Uterus (tissue), 4 donors: ENCODE measurements around the gene DZIP1L. TPM values are rescaled to one million over a fixed set of nuclear protein-coding genes. Genes with fewer than 3 reads are reported as not detected.

ENCODE experiments used
- DNase-seq, 2 donors: peaks; one replicate each; pipeline ENCODE4 v3.0.0-alpha.2; 2019 to 2020
- H3K27ac ChIP-seq, 2 donors: fragments of 200-600 bp; sonication (generic); 1 replicate in 1 of 2; 2 replicates in 1 of 2; pipeline ENCODE4 v1.5.1; 2016 to 2018
- H3K27me3 ChIP-seq, 2 donors: fragments of 200-600 bp; sonication (generic); one replicate each; pipeline ENCODE4 v1.5.1; 2018 to 2019; ENCODE audit warnings: control low read depth in 1 of 2
- H3K36me3 ChIP-seq, 2 donors: fragments of 200-600 bp; sonication (generic); one replicate each; pipeline ENCODE4 v1.5.1; 2019; ENCODE audit warnings: control low read depth in 1 of 2
- H3K4me1 ChIP-seq, 2 donors: fragments of 200-600 bp; sonication (generic); one replicate each; pipeline ENCODE4 v1.5.1; 2018 to 2019; ENCODE audit warnings: control low read depth in 1 of 2
- H3K4me3 ChIP-seq, 2 donors: fragments of 200-600 bp; sonication (generic); 1 replicate in 1 of 2; 2 replicates in 1 of 2; pipeline ENCODE4 v1.5.1; 2018 to 2019; ENCODE audit warnings: mild to moderate bottlenecking in 1 of 2
- H3K9me3 ChIP-seq, 2 donors: fragments of 200-600 bp; sonication (generic); one replicate each; pipeline ENCODE4 v1.5.1; 2019; ENCODE audit warnings: control low read depth in 1 of 2
- CTCF ChIP-seq, 4 experiments: fragments of 200-600 bp in 2 of 4; fragments of 450-650 bp in 2 of 4; sonication (generic) in 2 of 4; IDR thresholded peaks; one replicate each; pipeline ENCODE4 v1.5.1; 2016 to 2019; ENCODE audit warnings: antibody characterized with exemption in 4 of 4, mild to moderate bottlenecking in 2 of 4, moderate library complexity in 1 of 4
- POLR2A ChIP-seq, 2 donors: fragments of 450-650 bp; IDR thresholded peaks; one replicate each; pipeline ENCODE4 v1.6.1; 2016; ENCODE audit warnings: antibody characterized with exemption in 2 of 2, mild to moderate bottlenecking in 1 of 2, moderate library complexity in 1 of 2
- intact Hi-C: fragments of 100-400 bp; cut with DNase I; formaldehyde crosslinking; loops from one replicate; pipeline ENCODE4 v1.15.1; 2023; ENCODE audit warnings: low total_unique reads
- total RNA-seq, 4 donors: library from RNA; depleted of rRNA in 3 of 4; stranded (reverse); fragments of >200 nt in 3 of 4; gene quantifications; one replicate each; pipeline versions ENCODE4 v1.1.0 to v1.2.4, GENCODE V29; 2014 to 2023
- donor health status: DM: yes; HTN: yes; CAD: no.

Gene DZIP1L
- total RNA-seq, 4 donors from 2014 or later, result 3.8 to 58.5 (median 32.7) TPM

- Histone ChIP-seq H3K27ac (no peak overlapping the region), H3K9me3 (no peaks in the 10 kb centered on the region), H3K36me3 (no peaks in the 10 kb centered on the region), H3K4me3 (no peak overlapping the region), H3K27me3 (no peaks in the 10 kb centered on the region), H3K4me1 (no peaks in the 10 kb centered on the region)
- DNase-seq, result no peak
- intact Hi-C loops, result loop anchor here (5.0 kb wide), 1 partner anchor 49 kb away; the partner anchor contains the start of gene DZIP1L
- no peak for TF ChIP-seq CTCF (IDR thresholded peaks at IDR 0.05)
- no peak for TF ChIP-seq POLR2A (IDR thresholded peaks at IDR 0.05)
Measured at GRCh38 chr3:138068046-138068445, 47.4 kb downstream of the DZIP1L start.

DNA sequence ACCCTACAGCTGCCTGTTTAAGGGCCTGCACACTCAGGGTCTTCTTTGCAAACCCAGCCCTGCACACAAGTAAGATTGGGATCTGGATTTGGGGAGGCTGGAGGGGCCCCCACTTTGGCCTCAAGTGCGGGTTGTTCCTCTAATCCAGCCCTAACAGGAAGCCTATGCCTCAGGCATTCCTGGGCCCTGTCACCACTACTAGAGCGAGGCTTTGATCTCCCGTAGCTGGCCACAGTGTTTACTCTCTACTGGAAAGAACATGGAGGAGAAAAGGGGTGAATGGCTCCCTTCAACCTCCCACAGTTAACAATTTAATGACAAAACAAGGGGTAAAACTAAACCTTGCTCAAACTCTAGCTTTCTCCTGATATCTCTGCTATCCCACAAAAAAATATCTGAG is 48.4 kb downstream of the DZIP1L start:
- no peaks in the 10 kb centered on the region for H3K9me3 ChIP-seq
- no peak overlapping the region for H3K4me3 ChIP-seq
- no peak overlapping the region for H3K27ac ChIP-seq
- H3K36me3 ChIP-seq, result no peaks in the 10 kb centered on the region
- TF ChIP-seq CTCF (IDR thresholded peaks at IDR 0.05) (no peak), POLR2A (IDR thresholded peaks at IDR 0.05) (no peak)
- no peaks in the 10 kb centered on the region for H3K4me1 ChIP-seq
- intact Hi-C loops, result loop anchor here (5.0 kb wide), 1 partner anchor 50 kb away; the partner anchor contains the start of gene DZIP1L
- no peaks in the 10 kb centered on the region for H3K27me3 ChIP-seq
- no peak for DNase-seq

DNA sequence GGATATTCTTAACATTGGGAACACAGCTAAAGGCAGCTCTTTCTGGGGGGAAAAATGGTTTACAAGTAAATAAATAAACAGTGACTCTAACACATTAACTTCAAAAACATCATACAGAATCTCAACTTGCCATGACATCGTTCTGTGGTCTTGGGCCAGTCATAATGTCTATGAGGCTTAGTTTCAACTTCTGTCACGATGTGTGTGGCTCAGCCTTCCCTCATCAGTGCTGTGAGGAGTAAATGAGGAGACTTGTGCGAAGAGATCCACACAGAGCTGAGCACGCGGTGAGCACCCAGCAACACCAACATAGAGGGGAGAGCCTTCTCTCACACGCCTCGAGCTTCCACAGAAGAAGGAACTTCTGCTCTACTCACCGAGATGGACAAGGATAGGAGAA is 49.0 kb downstream of the DZIP1L start:
- Histone ChIP-seq H3K4me1 (no peaks in the 10 kb centered on the region), H3K4me3 (no peak overlapping the region), H3K36me3 (no peaks in the 10 kb centered on the region), H3K27ac (no peak overlapping the region), H3K9me3 (no peaks in the 10 kb centered on the region), H3K27me3 (no peaks in the 10 kb centered on the region)
- intact Hi-C loops, result loop anchor here (5.0 kb wide), 1 partner anchor 51 kb away; the partner anchor contains the start of gene DZIP1L
- TF ChIP-seq CTCF (IDR thresholded peaks at IDR 0.05), result no peak
- TF ChIP-seq POLR2A (IDR thresholded peaks at IDR 0.05), result no peak
- no peak for DNase-seq

DNA sequence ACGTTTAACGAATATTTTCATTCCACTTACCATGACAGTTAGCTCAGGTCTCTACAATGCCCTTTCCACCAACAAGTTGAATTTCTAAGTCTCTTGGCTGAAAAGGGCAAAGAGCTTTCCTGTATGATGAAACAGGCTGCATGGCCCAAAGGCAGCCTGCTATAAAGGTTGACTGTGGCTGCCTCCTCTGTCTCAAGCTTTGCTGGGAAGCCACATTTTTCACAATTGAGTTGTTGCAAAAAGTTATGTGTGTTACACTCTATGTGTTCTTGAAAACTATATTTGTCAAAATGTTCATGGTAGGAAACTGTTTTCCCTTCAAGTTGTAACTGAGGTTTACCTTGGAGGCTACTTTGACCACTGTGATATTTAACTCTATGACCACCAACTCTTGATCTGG is 49.5 kb downstream of the DZIP1L start:
- no peak overlapping the region for H3K4me3 ChIP-seq
- H3K27me3 ChIP-seq, result no peaks in the 10 kb centered on the region
- TF ChIP-seq POLR2A (IDR thresholded peaks at IDR 0.05) (no peak), CTCF (IDR thresholded peaks at IDR 0.05) (no peak)
- H3K27ac ChIP-seq, result no peak overlapping the region
- no peaks in the 10 kb centered on the region for H3K4me1 ChIP-seq
- H3K36me3 ChIP-seq, result no peaks in the 10 kb centered on the region
- H3K9me3 ChIP-seq, result no peaks in the 10 kb centered on the region
- DNase-seq, result no peak
- intact Hi-C loops, result loop anchor here (5.0 kb wide), 1 partner anchor 51 kb away; the partner anchor contains the start of gene DZIP1L

GRCh38 chr3:138063416-138063815 is 52.0 kb downstream of the DZIP1L start:
- Histone ChIP-seq H3K4me3 (no peak overlapping the region), H3K36me3 (no peaks in the 10 kb centered on the region), H3K27me3 (no peaks in the 10 kb centered on the region), H3K27ac (no peak overlapping the region), H3K4me1 (no peaks in the 10 kb centered on the region), H3K9me3 (no peaks in the 10 kb centered on the region)
- TF ChIP-seq POLR2A (IDR thresholded peaks at IDR 0.05) (no peak), CTCF (IDR thresholded peaks at IDR 0.05) (no peak)
- no peak for DNase-seq
- intact Hi-C loops, result no loop called here
